ENCODE results near the gene YDJC.
A peak's percentile ranks its signal among the peaks of the same experiment; 100 is the strongest.
"Not testable (repeated sequence)": the region's sequence is repeated elsewhere in the genome, so short reads cannot be mapped to it uniquely, and the experiment has no call there.

Gene YDJC

GRCh38 chr22:21651521-21652009 is 21.7 kb upstream of the YDJC start:
- no peak for DNase-seq

GRCh38 chr22:21650823-21651520 is 21.1 kb upstream of the YDJC start:
- DNase-seq, result no peak

GRCh38 chr22:21650280-21650679 is 20.5 kb upstream of the YDJC start:
- DNase-seq, result no peak

GRCh38 chr22:21646608-21647590 is 17.1 kb upstream of the YDJC start:
- peak; percentile 83 for DNase-seq

GRCh38 chr22:21645513-21645912 is 15.7 kb upstream of the YDJC start:
- DNase-seq, result not testable (repeated sequence)

- no peak for DNase-seq
Observed at GRCh38 chr22:21643533-21644357, 13.9 kb upstream of the YDJC start.

GRCh38 chr22:21642584-21643448 is 13.0 kb upstream of the YDJC start:
- no peak for DNase-seq

- peak; percentile 96 for DNase-seq
Observed at GRCh38 chr22:21641789-21642583, 12.2 kb upstream of the YDJC start, which contains the start of gene SDF2L1. TSS of gene SDF2L1 (plus strand) at chr22:21642302. CDS start at chr22:21642337, 35 bp downstream.

GRCh38 chr22:21641417-21641788 is 11.6 kb upstream of the YDJC start:
- no peak for DNase-seq

- DNase-seq, result no peak
Observed at GRCh38 chr22:21640810-21641209, 11.0 kb upstream of the YDJC start.

GRCh38 chr22:21639359-21639758 is 9.5 kb upstream of the YDJC start:
- no peak for DNase-seq

- DNase-seq, result not testable (repeated sequence)
Observed at GRCh38 chr22:21637450-21637849, 7.6 kb upstream of the YDJC start.

- DNase-seq, result no peak
Observed at GRCh38 chr22:21636629-21637218, 6.9 kb upstream of the YDJC start.

GRCh38 chr22:21635771-21636510 is 6.1 kb upstream of the YDJC start:
- DNase-seq, result no peak

GRCh38 chr22:21634844-21635243 is 5.0 kb upstream of the YDJC start:
- no peak for DNase-seq

- DNase-seq, result no peak
Observed at GRCh38 chr22:21634081-21634480, 4.3 kb upstream of the YDJC start.

- no peak for DNase-seq
Observed at GRCh38 chr22:21633481-21633880, 3.7 kb upstream of the YDJC start.

GRCh38 chr22:21632931-21633330 is 3.1 kb upstream of the YDJC start:
- DNase-seq, result no peak

- DNase-seq, result no peak
Observed at GRCh38 chr22:21632237-21632895, 2.5 kb upstream of the YDJC start, which contains the start of gene CCDC116. TSS of gene CCDC116 (plus strand) at chr22:21632760. CDS start at chr22:21633182, 422 bp downstream.

All from right forelimb (tissue), 1 donor.